Left ventricle myocardium inferior (tissue), 1 donor: Measurements from ENCODE around the gene ZDHHC7. TPM values are rescaled to one million over a fixed set of nuclear protein-coding genes. Genes with fewer than 3 reads are reported as not detected.
"Not testable (repeated sequence)": the region's sequence is repeated elsewhere in the genome, so short reads cannot be mapped to it uniquely, and the experiment has no call there.

Experiments
- DNase-seq: peaks from one replicate; pipeline ENCODE4 v3.0.0-alpha.2; 2020
- H3K27ac ChIP-seq: fragments of 200-600 bp; replicated peaks from 2 replicates; pipeline ENCODE4 v1.8.0; 2021
- H3K27me3 ChIP-seq: fragments of 200-600 bp; 2 replicates; pipeline ENCODE4 v1.8.0; 2021; ENCODE audit warnings: low read depth
- H3K36me3 ChIP-seq: fragments of 200-600 bp; 2 replicates; pipeline ENCODE4 v1.8.0; 2021
- H3K4me1 ChIP-seq: fragments of 200-600 bp; 2 replicates; pipeline ENCODE4 v1.8.0; 2021
- H3K4me3 ChIP-seq: fragments of 200-600 bp; 2 replicates; pipeline ENCODE4 v1.8.0; 2021; ENCODE audit warnings: mild to moderate bottlenecking, moderate library complexity
- H3K9me3 ChIP-seq: fragments of 200-600 bp; replicated peaks from 2 replicates; pipeline ENCODE4 v1.8.0; 2021
- CTCF ChIP-seq: fragments of 200-600 bp; IDR thresholded peaks from 2 replicates; pipeline ENCODE4 v1.8.0; 2021; ENCODE audit warnings: antibody characterized with exemption, mild to moderate bottlenecking, borderline replicate concordance
- intact Hi-C: fragments of 100-400 bp; cut with micrococcal nuclease; formaldehyde crosslinking; loops from one replicate; pipeline ENCODE4 v1.11.0; 2022
- total RNA-seq: library from RNA; stranded (reverse); fragmentation: NEBNext Ultra II Directional; extraction: Animal tissue kit (Norgen Biotek cat#: 25700); gene quantifications from one replicate; pipeline ENCODE4 v1.2.1, GENCODE V29; 2021
- donor health status: DM: no; HTN: yes; CAD: no; lungs with severe emphysema.

ZDHHC7 gene
- total RNA-seq, 1 donor from 2014 or later, result 36.8 TPM

- no peaks in the 10 kb centered on the region for H3K36me3 ChIP-seq
- no peaks in the 10 kb centered on the region for H3K27me3 ChIP-seq
- peaks cover 46% of the 10 kb centered on the region for H3K4me1 ChIP-seq
- peak overlapping the region; percentile 73 for H3K27ac ChIP-seq
- DNase-seq, result no peak
- TF ChIP-seq CTCF, result no peak
- peak overlapping the region; percentile 49 for H3K4me3 ChIP-seq
- intact Hi-C loops, result no loop called here
- no peaks in the 10 kb centered on the region for H3K9me3 ChIP-seq
Measured at GRCh38 chr16:85055493-85056210, 44.3 kb upstream of the ZDHHC7 start.

- Histone ChIP-seq H3K4me1 (peaks cover 49% of the 10 kb centered on the region), H3K27ac (peak overlapping the region; percentile 73), H3K27me3 (no peaks in the 10 kb centered on the region), H3K4me3 (peak overlapping the region; percentile 49), H3K36me3 (no peaks in the 10 kb centered on the region), H3K9me3 (no peaks in the 10 kb centered on the region)
- intact Hi-C loops, result no loop called here
- no peak for TF ChIP-seq CTCF
- DNase-seq, result no peak
Measured at GRCh38 chr16:85054948-85055492, 43.7 kb upstream of the ZDHHC7 start.

GRCh38 chr16:85054321-85054720 lies 43.0 kb upstream of the ZDHHC7 start:
- H3K27ac ChIP-seq, result peak overlapping the region; percentile 73
- H3K9me3 ChIP-seq, DNase-seq, H3K4me3 ChIP-seq, intact Hi-C loops, H3K27me3 ChIP-seq, H3K36me3 ChIP-seq: not testable (repeated sequence)
- peaks cover 49% of the 10 kb centered on the region for H3K4me1 ChIP-seq

- Histone ChIP-seq H3K27me3 (no peaks in the 10 kb centered on the region), H3K9me3 (no peaks in the 10 kb centered on the region), H3K4me1 (peaks cover 45% of the 10 kb centered on the region), H3K4me3 (no peak overlapping the region), H3K27ac (no peak overlapping the region), H3K36me3 (no peaks in the 10 kb centered on the region)
- DNase-seq, result no peak
- intact Hi-C loops, result no loop called here
- TF ChIP-seq CTCF, result no peak
Measured at GRCh38 chr16:85052536-85052935, 41.2 kb upstream of the ZDHHC7 start.

- Histone ChIP-seq H3K36me3 (no peaks in the 10 kb centered on the region), H3K4me1 (peaks cover 44% of the 10 kb centered on the region), H3K27ac (no peak overlapping the region), H3K4me3 (no peak overlapping the region), H3K9me3 (no peaks in the 10 kb centered on the region), H3K27me3 (no peaks in the 10 kb centered on the region)
- intact Hi-C loops, result no loop called here
- no peak for DNase-seq
- TF ChIP-seq CTCF, result no peak
Measured at GRCh38 chr16:85051683-85052082, 40.3 kb upstream of the ZDHHC7 start.

GRCh38 chr16:85051067-85051581 lies 39.8 kb upstream of the ZDHHC7 start:
- no peak overlapping the region for H3K4me3 ChIP-seq
- no peaks in the 10 kb centered on the region for H3K27me3 ChIP-seq
- peaks cover 39% of the 10 kb centered on the region for H3K4me1 ChIP-seq
- no peaks in the 10 kb centered on the region for H3K9me3 ChIP-seq
- intact Hi-C loops, result no loop called here
- no peaks in the 10 kb centered on the region for H3K36me3 ChIP-seq
- DNase-seq, result no peak
- peak overlapping the region; percentile 30 for H3K27ac ChIP-seq
- TF ChIP-seq CTCF, result no peak
